Fibroblast of skin of back (primary cell): ENCODE results near the gene PLCB1.
"Not testable (repeated sequence)": the region's sequence is repeated elsewhere in the genome, so short reads cannot be mapped to it uniquely, and the experiment has no call there.

ENCODE experiments used
- DNase-seq: peaks from one replicate; pipeline ENCODE4 v3.0.0-alpha.2; 2013

PLCB1 gene

GRCh38 chr20:8627340-8628004, 495.4 kb downstream of the PLCB1 start:
- DNase-seq = no peak

GRCh38 chr20:8631271-8631670, 499.2 kb downstream of the PLCB1 start:
- peak; percentile 13 for DNase-seq

- peak; percentile 73 for DNase-seq
These were observed 501.3 kb downstream of the PLCB1 start for GRCh38 chr20:8633366-8633765.

- no peak for DNase-seq
These were observed 503.0 kb downstream of the PLCB1 start for GRCh38 chr20:8635048-8635572.

- DNase-seq = no peak
These were observed 503.8 kb downstream of the PLCB1 start for GRCh38 chr20:8635837-8636236.

GRCh38 chr20:8639112-8639778, 507.2 kb downstream of the PLCB1 start:
- DNase-seq = no peak

GRCh38 chr20:8640461-8640860, 508.4 kb downstream of the PLCB1 start:
- DNase-seq = peak; percentile 41

- DNase-seq = no peak
These were observed 510.2 kb downstream of the PLCB1 start for GRCh38 chr20:8642247-8642646.

GRCh38 chr20:8644468-8644867, 512.4 kb downstream of the PLCB1 start:
- DNase-seq = not testable (repeated sequence)

GRCh38 chr20:8645326-8645725, 513.3 kb downstream of the PLCB1 start:
- DNase-seq = no peak

- peak; percentile 38 for DNase-seq
These were observed 514.0 kb downstream of the PLCB1 start for GRCh38 chr20:8646033-8646441.

- DNase-seq = peak; percentile 91
These were observed 514.6 kb downstream of the PLCB1 start for GRCh38 chr20:8646716-8647115.

- no peak for DNase-seq
These were observed 515.9 kb downstream of the PLCB1 start for GRCh38 chr20:8647961-8648441.

GRCh38 chr20:8648466-8648865, 516.4 kb downstream of the PLCB1 start:
- DNase-seq = no peak

GRCh38 chr20:8652396-8652795, 520.3 kb downstream of the PLCB1 start:
- DNase-seq = no peak

GRCh38 chr20:8654486-8654885, 522.4 kb downstream of the PLCB1 start:
- no peak for DNase-seq

GRCh38 chr20:8656335-8656734, 524.3 kb downstream of the PLCB1 start:
- peak; percentile 37 for DNase-seq

- no peak for DNase-seq
These were observed 525.6 kb downstream of the PLCB1 start for GRCh38 chr20:8657664-8658063.

GRCh38 chr20:8658103-8658502, 526.0 kb downstream of the PLCB1 start:
- no peak for DNase-seq

GRCh38 chr20:8661229-8661952, 529.3 kb downstream of the PLCB1 start:
- DNase-seq = no peak

- no peak for DNase-seq
These were observed 530.4 kb downstream of the PLCB1 start for GRCh38 chr20:8662433-8662954.

- DNase-seq = peak; percentile 29
These were observed 531.4 kb downstream of the PLCB1 start for GRCh38 chr20:8663424-8663823.

- no peak for DNase-seq
These were observed 532.7 kb downstream of the PLCB1 start for GRCh38 chr20:8664778-8665177.
